Mesothelial cell of epicardium (in vitro differentiated cells): ENCODE data around the gene CSNK1E. TPM values are rescaled to one million over a fixed set of nuclear protein-coding genes. Genes with fewer than 3 reads are reported as not detected.
A peak's percentile ranks its signal among the peaks of the same experiment; 100 is the strongest.
"Not testable (repeated sequence)": the region's sequence is repeated elsewhere in the genome, so short reads cannot be mapped to it uniquely, and the experiment has no call there.

Experiments
- DNase-seq, 2 experiments: peaks; one replicate each; pipeline ENCODE4 v3.0.0; 2021; ENCODE audit warnings: low spot score in 2 of 2; ENCODE audit not compliant: unreplicated experiment in 2 of 2
- H3K27ac Mint-ChIP-seq: 2 replicates; pipeline ENCODE4 v1.8.0; 2021; ENCODE audit warnings: mixed read lengths
- H3K27me3 Mint-ChIP-seq: 2 replicates; pipeline ENCODE4 v1.8.0; 2021; ENCODE audit warnings: low read depth, mixed read lengths
- H3K36me3 Mint-ChIP-seq: 2 replicates; pipeline ENCODE4 v1.8.0; 2021; ENCODE audit warnings: mixed read lengths
- H3K4me1 Mint-ChIP-seq: 2 replicates; pipeline ENCODE4 v1.8.0; 2021; ENCODE audit warnings: mixed read lengths
- H3K4me3 Mint-ChIP-seq: 2 replicates; pipeline ENCODE4 v1.8.0; 2021; ENCODE audit warnings: mild to moderate bottlenecking, moderate library complexity, mixed read lengths
- H3K9me3 Mint-ChIP-seq: 2 replicates; pipeline ENCODE4 v1.8.0; 2021; ENCODE audit warnings: mixed read lengths
- CTCF ChIP-seq: fragments of 200-600 bp; sonication (generic); IDR thresholded peaks from one replicate; pipeline ENCODE4 v1.5.0; 2021; ENCODE audit warnings: antibody characterized with exemption; ENCODE audit not compliant: unreplicated experiment
- total RNA-seq: library from RNA; stranded (reverse); gene quantifications from 3 replicates; pipeline ENCODE4 v1.2.1, GENCODE V29; 2021

Gene CSNK1E
- 261 to 264 TPM (median 261 TPM) in 3 replicates for total RNA-seq

- no peaks in the 10 kb centered on the region for H3K9me3 Mint-ChIP-seq
- no peaks in the 10 kb centered on the region for H3K27me3 Mint-ChIP-seq
- peak within 1 kb of the TSS; percentile 99 for H3K27ac Mint-ChIP-seq
- peak within 1 kb of the TSS; percentile 91 for H3K4me3 Mint-ChIP-seq
- no peak for TF ChIP-seq CTCF
- DNase-seq, result peak; percentile 74 to 84
- H3K36me3 Mint-ChIP-seq, result peaks cover 2% of the 10 kb centered on the region
- H3K4me1 Mint-ChIP-seq, result peaks cover 50% of the 10 kb centered on the region
These were observed at the start of gene CSNK1E for GRCh38 chr22:38317122-38317994. Gene CSNK1E (minus strand): TSS chr22:38317433. CDS start chr22:38314157, 3,276 bp downstream.

- not testable (repeated sequence) for H3K9me3 Mint-ChIP-seq, H3K4me3 Mint-ChIP-seq, H3K27me3 Mint-ChIP-seq, H3K27ac Mint-ChIP-seq, DNase-seq, H3K4me1 Mint-ChIP-seq
- peaks cover 22% of the 10 kb centered on the region for H3K36me3 Mint-ChIP-seq
These were observed 48.6 kb upstream of the CSNK1E start for GRCh38 chr22:38365829-38366228.

GRCh38 chr22:38365174-38365573 is 47.9 kb upstream of the CSNK1E start:
- H3K36me3 Mint-ChIP-seq, result peaks cover 22% of the 10 kb centered on the region
- H3K4me3 Mint-ChIP-seq, H3K9me3 Mint-ChIP-seq, H3K27me3 Mint-ChIP-seq, DNase-seq, H3K4me1 Mint-ChIP-seq, H3K27ac Mint-ChIP-seq: not testable (repeated sequence)

GRCh38 chr22:38360560-38360959 is 43.3 kb upstream of the CSNK1E start:
- not testable (repeated sequence) for DNase-seq, H3K4me1 Mint-ChIP-seq, H3K27ac Mint-ChIP-seq, H3K4me3 Mint-ChIP-seq, H3K9me3 Mint-ChIP-seq, H3K27me3 Mint-ChIP-seq
- peaks cover 18% of the 10 kb centered on the region for H3K36me3 Mint-ChIP-seq

GRCh38 chr22:38359817-38360216 is 42.6 kb upstream of the CSNK1E start:
- not testable (repeated sequence) for H3K27me3 Mint-ChIP-seq, DNase-seq, H3K9me3 Mint-ChIP-seq, H3K4me1 Mint-ChIP-seq, H3K4me3 Mint-ChIP-seq
- peaks cover 12% of the 10 kb centered on the region for H3K36me3 Mint-ChIP-seq
- H3K27ac Mint-ChIP-seq, result peak overlapping the region; percentile 47

GRCh38 chr22:38357971-38358370 is 40.7 kb upstream of the CSNK1E start:
- not testable (repeated sequence) for H3K9me3 Mint-ChIP-seq, H3K4me1 Mint-ChIP-seq, H3K27ac Mint-ChIP-seq, H3K4me3 Mint-ChIP-seq, H3K36me3 Mint-ChIP-seq, H3K27me3 Mint-ChIP-seq, DNase-seq

GRCh38 chr22:38355275-38355674 is 38.0 kb upstream of the CSNK1E start:
- Mint-ChIP-seq H3K9me3 (no peaks in the 10 kb centered on the region), H3K27ac (no peak overlapping the region), H3K36me3 (peaks cover 5% of the 10 kb centered on the region), H3K4me1 (no peaks in the 10 kb centered on the region), H3K27me3 (no peaks in the 10 kb centered on the region), H3K4me3 (no peak overlapping the region)
- TF ChIP-seq CTCF, result no peak
- DNase-seq, result no peak

- Mint-ChIP-seq H3K4me1 (no peaks in the 10 kb centered on the region), H3K36me3 (peaks cover 1% of the 10 kb centered on the region), H3K9me3 (no peaks in the 10 kb centered on the region), H3K4me3 (no peak overlapping the region), H3K27me3 (no peaks in the 10 kb centered on the region), H3K27ac (no peak overlapping the region)
- DNase-seq, result no peak
- TF ChIP-seq CTCF, result no peak
These were observed 36.5 kb upstream of the CSNK1E start for GRCh38 chr22:38353701-38354100.
